IMR-90 (cell line): ENCODE results near the gene BTG4. TPM values are rescaled to one million over a fixed set of nuclear protein-coding genes. Genes with fewer than 3 reads are reported as not detected.

ENCODE experiments used
- ATAC-seq: fragments of 200-7000 bp; cut with Tn5 transposase; 2 replicates; pipeline ENCODE4 v1.9.1; 2020; ENCODE audit warnings: low read depth, mild to moderate bottlenecking, moderate library complexity
- Bru-seq: library from RNA; stranded (reverse); fragments of 400-500 nt; gene quantifications from one replicate; lab custom pipeline; 2021; lab: Mats Ljungman, UMichigan
- BruChase-seq, 2 experiments: library from RNA; stranded (reverse); fragments of 400-500 nt; gene quantifications; one replicate each; lab custom pipeline; 2021; lab: Mats Ljungman, UMichigan
- BruUV-seq: library from RNA; stranded (reverse); fragments of 400-500 nt; replicated peaks from 2 replicates; lab custom pipeline; 2021; lab: Mats Ljungman, UMichigan
- CTCF ChIA-PET: fragments of 300-600 bp; formaldehyde crosslinking; extraction: SDS; loops from one replicate; lab custom pipeline; 2021; ENCODE audit warnings: antibody characterized with exemption; lab: Yijun Ruan, JAX
- POLR2A ChIA-PET: fragments of 300-600 bp; sonication (Branson Sonifier 250); formaldehyde crosslinking; loops from one replicate; lab custom pipeline; 2022; ENCODE audit warnings: antibody characterized with exemption; ENCODE audit not compliant: unreplicated experiment; lab: Charles Lee
- DNase-seq: peaks from one replicate; pipeline ENCODE4 v3.0.0; 2013
- H2AFZ ChIP-seq: replicated peaks from 2 replicates; pipeline ENCODE3; 2013; ENCODE audit warnings: low read length, mild to moderate bottlenecking; ENCODE audit not compliant: poor library complexity
- H2AK5ac ChIP-seq: 2 replicates; pipeline ENCODE4 v1.6.1; 2013; ENCODE audit warnings: low read depth, low read length, inconsistent platforms
- H2AK9ac ChIP-seq: replicated peaks from 2 replicates; pipeline ENCODE3; 2013; ENCODE audit warnings: mild to moderate bottlenecking, low read depth, low read length, moderate library complexity; ENCODE audit not compliant: poor library complexity
- H2BK120ac ChIP-seq: 2 replicates; pipeline ENCODE4 v1.6.1; 2013; ENCODE audit warnings: low read depth, low read length, inconsistent platforms
- H2BK15ac ChIP-seq: 3 replicates; pipeline ENCODE4 v1.6.1; 2013; ENCODE audit warnings: low read depth, low read length, inconsistent platforms
- H2BK20ac ChIP-seq: 2 replicates; pipeline ENCODE4 v1.6.1; 2013; ENCODE audit warnings: low read depth, mild to moderate bottlenecking, inconsistent platforms, low read length, moderate library complexity
- H2BK5ac ChIP-seq: 2 replicates; pipeline ENCODE4 v1.6.1; 2013; ENCODE audit warnings: mild to moderate bottlenecking, low read depth, low read length, inconsistent platforms; ENCODE audit not compliant: poor library complexity, severe bottlenecking
- H3K14ac ChIP-seq: replicated peaks from 2 replicates; pipeline ENCODE4 v1.6.1; 2013; ENCODE audit warnings: low read depth, low read length, inconsistent platforms
- H3K18ac ChIP-seq: 2 replicates; pipeline ENCODE4 v1.6.1; 2013; ENCODE audit warnings: low read depth, low read length, control low read depth
- H3K23ac ChIP-seq: 2 replicates; pipeline ENCODE4 v1.6.1; 2013; ENCODE audit warnings: low read depth, low read length, inconsistent platforms
- H3K27ac ChIP-seq: 2 replicates; pipeline ENCODE4 v1.5.1; 2013; ENCODE audit warnings: mild to moderate bottlenecking, control low read depth, low read length; ENCODE audit not compliant: insufficient read depth
- H3K27me3 ChIP-seq: 2 replicates; pipeline ENCODE4 v1.6.1; 2013; ENCODE audit warnings: low read length; ENCODE audit not compliant: control insufficient read depth, insufficient read depth
- H3K36me3 ChIP-seq: 2 replicates; pipeline ENCODE4 v1.6.1; 2013; ENCODE audit warnings: low read length, mixed read lengths; ENCODE audit not compliant: control insufficient read depth, insufficient read depth
- H3K4ac ChIP-seq: 2 replicates; pipeline ENCODE4 v1.6.1; 2013; ENCODE audit warnings: low read depth, low read length, inconsistent platforms
- H3K4me1 ChIP-seq: 2 replicates; pipeline ENCODE4 v1.6.1; 2013; ENCODE audit warnings: low read length, mixed read lengths; ENCODE audit not compliant: control insufficient read depth, insufficient read depth
- H3K4me2 ChIP-seq: 2 replicates; pipeline ENCODE4 v1.6.1; 2013; ENCODE audit warnings: low read depth, mild to moderate bottlenecking, control low read depth, low read length, moderate library complexity
- H3K4me3 ChIP-seq: 2 replicates; pipeline ENCODE4 v1.5.1; 2013; ENCODE audit warnings: low read depth, mild to moderate bottlenecking, control low read depth, low read length, moderate library complexity; ENCODE audit not compliant: insufficient read depth
- H3K56ac ChIP-seq: 2 replicates; pipeline ENCODE4 v1.6.1; 2013; ENCODE audit warnings: low read length, inconsistent platforms; ENCODE audit not compliant: insufficient read depth; ENCODE audit errors: extremely low read depth
- H3K79me1 ChIP-seq, 2 experiments: 2 replicates each; pipeline ENCODE4 v1.6.1; 2013; ENCODE audit warnings: low read length in 2 of 2, inconsistent platforms in 1 of 2, low read depth in 1 of 2
- H3K9ac ChIP-seq: 2 replicates; pipeline ENCODE4 v1.6.1; 2013; ENCODE audit warnings: low read depth, low read length, control low read depth
- H3K9me1 ChIP-seq: 2 replicates; pipeline ENCODE4 v1.6.1; 2013; ENCODE audit warnings: low read length, inconsistent platforms; ENCODE audit not compliant: insufficient read depth
- H3K9me3 ChIP-seq: 2 replicates; pipeline ENCODE4 v1.6.1; 2013; ENCODE audit warnings: low read length; ENCODE audit not compliant: control insufficient read depth, insufficient read depth
- H4K20me1 ChIP-seq: 2 replicates; pipeline ENCODE4 v1.6.1; 2013; ENCODE audit warnings: low read length, inconsistent platforms; ENCODE audit not compliant: insufficient read depth
- H4K5ac ChIP-seq: 2 replicates; pipeline ENCODE4 v1.6.1; 2013; ENCODE audit warnings: mild to moderate bottlenecking, low read depth, low read length, control low read depth
- H4K8ac ChIP-seq, 2 experiments: 2 replicates each; pipeline ENCODE4 v1.6.1; 2013; ENCODE audit warnings: low read depth in 2 of 2, low read length in 2 of 2, control low read depth in 1 of 2, inconsistent platforms in 1 of 2
- H4K91ac ChIP-seq: 2 replicates; pipeline ENCODE4 v1.6.1; 2013; ENCODE audit warnings: low read depth, low read length, inconsistent platforms; ENCODE audit not compliant: insufficient read depth
- BHLHE40 ChIP-seq: fragments of 150-350 bp; IDR thresholded peaks from 2 replicates; pipeline ENCODE4 v1.6.1; 2016; ENCODE audit warnings: mild to moderate bottlenecking, low read depth, low read length
- CEBPB ChIP-seq: IDR thresholded peaks from 2 replicates; pipeline ENCODE4 v1.6.1; 2012; ENCODE audit warnings: low read depth, low read length, improper control_type of control experiment
- CHD1 ChIP-seq: IDR thresholded peaks from 2 replicates; pipeline ENCODE4 v1.6.1; 2012; ENCODE audit warnings: low read depth, low read length, improper control_type of control experiment
- CTCF ChIP-seq: conservative IDR thresholded peaks from 2 replicates; pipeline ENCODE4 v1.5.1; 2012; ENCODE audit warnings: mild to moderate bottlenecking, low read depth, low read length, improper control_type of control experiment
- FOS ChIP-seq: fragments of 150-350 bp; IDR thresholded peaks from 2 replicates; pipeline ENCODE4 v1.6.1; 2016; ENCODE audit warnings: low read depth, low read length
- MAFK ChIP-seq: IDR thresholded peaks from 2 replicates; pipeline ENCODE4 v1.6.1; 2012; ENCODE audit warnings: low read depth, low read length, improper control_type of control experiment
- MAZ ChIP-seq: IDR thresholded peaks from 2 replicates; pipeline ENCODE4 v1.6.1; 2012; ENCODE audit warnings: low read depth, mild to moderate bottlenecking, low read length, improper control_type of control experiment, moderate library complexity, borderline replicate concordance
- MXI1 ChIP-seq: IDR thresholded peaks from 2 replicates; pipeline ENCODE4 v1.6.1; 2012; ENCODE audit warnings: low read depth, mild to moderate bottlenecking, low read length, moderate library complexity, borderline replicate concordance
- POLR2A ChIP-seq: IDR thresholded peaks from 2 replicates; pipeline ENCODE4 v1.6.1; 2012; ENCODE audit warnings: mild to moderate bottlenecking, low read depth, low read length
- RFX5 ChIP-seq: IDR thresholded peaks from 2 replicates; pipeline ENCODE4 v1.8.0; 2012; ENCODE audit warnings: low read depth, mild to moderate bottlenecking, low read length, moderate library complexity
- SMC3 ChIP-seq: fragments of 150-350 bp; IDR thresholded peaks from 2 replicates; pipeline ENCODE4 v1.6.1; 2016; ENCODE audit warnings: low read depth, mild to moderate bottlenecking, antibody characterized with exemption, low read length, moderate library complexity
- USF2 ChIP-seq: fragments of 150-350 bp; IDR thresholded peaks from 2 replicates; pipeline ENCODE4 v1.6.1; 2017; ENCODE audit warnings: mild to moderate bottlenecking, antibody characterized with exemption, low read length, low read depth
- WGBS, 2 experiments: methylation state at CpG; one replicate each; pipeline versions ENCODE4 v1.1.5 to v1.1.7; 2013; ENCODE audit warnings: missing lambda C conversion rate in 2 of 2; ENCODE audit not compliant: insufficient read length in 1 of 2; ENCODE audit errors: extremely low coverage in 2 of 2; 5-methylcytosine and 5-hydroxymethylcytosine counted together
- dilution Hi-C: fragments of 300-500 bp; cut with HindIII; formaldehyde crosslinking; loops from one replicate; pipeline ENCODE4 v1.14.3; 2018; ENCODE audit warnings: low sequenced_read_pairs; ENCODE audit not compliant: unreplicated experiment
- in situ Hi-C: fragments of 300-500 bp; cut with MboI; formaldehyde crosslinking; loops from 3 replicates; pipeline ENCODE4 v1.14.3; 2019; ENCODE audit warnings: low sequenced_read_pairs, inconsistent platforms, mixed read lengths
- intact Hi-C: fragments of 100-400 bp; cut with micrococcal nuclease; formaldehyde crosslinking; loops from 2 replicates; pipeline ENCODE4 v1.10.0; 2022
- long read RNA-seq: library from polyadenylated mRNA; unstranded; transcript quantifications from one replicate; pipeline ENCODE4 v2.0.0, GENCODE V29; 2021; ENCODE audit not compliant: unreplicated experiment
- polyA plus RNA-seq, 3 experiments: library from polyadenylated mRNA; depleted of rRNA; stranded (reverse); fragments of >200 nt; gene quantifications; 2 replicates each; pipeline ENCODE4 v1.2.3, GENCODE V29; 2012; ENCODE audit warnings: low replicate concordance in 1 of 3
- total RNA-seq: library from RNA; depleted of rRNA; stranded (reverse); fragments of >200 nt; gene quantifications from 2 replicates; pipeline ENCODE4 v1.2.3, GENCODE V29; 2012; rRNA removed

BTG4 gene
- total RNA-seq (not detected in 2 replicates), polyA plus RNA-seq (2012; rRNA removed) (not detected in 2 replicates), Bru-seq, nascent RNA (percentile 7 among the genes with signal in this experiment), BruChase-seq, experiment 1, labeled RNA remaining after a 6-hour chase (percentile 5 among the genes with signal in this experiment), BruChase-seq, experiment 2, labeled RNA remaining after a 2-hour chase (percentile 12 among the genes with signal in this experiment)
- polyA plus RNA-seq (2012; cell fraction: cytosol; rRNA removed): not detected in 2 replicates
- polyA plus RNA-seq (2012; cell fraction: nucleus; rRNA removed; ENCODE audit: low replicate concordance): not detected in 2 replicates
- long read RNA-seq: 0 reads

- dilution Hi-C loops: no loop called here
- Histone ChIP-seq H3K4me3 (peak within 1 kb of the TSS; percentile 16; the same call in 1 of the 2 replicates), H2BK20ac (0 out of 2 replicates have a peak within 1 kb of the TSS, but pooled peaks have one; percentile 5), H2AFZ (peak within 1 kb of the TSS; percentile 90), H3K18ac (peak within 1 kb of the TSS; percentile 37), H3K4me1 (no peaks in the 10 kb centered on the region), H3K4me2 (peak within 1 kb of the TSS; percentile 60), H3K9ac (peak within 1 kb of the TSS; percentile 33; the same call in 1 of the 2 replicates), H3K9me3 (no peaks in the 10 kb centered on the region), H3K9me1 (no peaks in the 10 kb centered on the region), H4K20me1 (no peaks in the 10 kb centered on the region), H3K27ac (no peak within 1 kb of the TSS; the same call in 1 of the 2 replicates), H3K27me3 (peaks cover 4% of the 10 kb centered on the region), H2BK15ac (no peak within 1 kb of the TSS; the same call in 2 of the 3 replicates), H3K56ac (no peak within 1 kb of the TSS), H2BK5ac (no peak within 1 kb of the TSS), H4K91ac (peak within 1 kb of the TSS; percentile 59), H3K4ac (peak within 1 kb of the TSS; percentile 67), H3K23ac (peak within 1 kb of the TSS; percentile 60), H3K14ac (peak within 1 kb of the TSS; percentile 59; the same call in 1 of the 2 replicates), H2AK9ac (peak within 1 kb of the TSS; percentile 88), H3K79me1 (no peaks in the 10 kb centered on the region), H2AK5ac (no peak within 1 kb of the TSS), H2BK120ac (peak within 1 kb of the TSS; percentile 73), H4K8ac (peak within 1 kb of the TSS; percentile 33 to 77; a peak in 2 of 4 replicates), H4K5ac (peak within 1 kb of the TSS; percentile 20), H3K36me3 (no peaks in the 10 kb centered on the region)
- in situ Hi-C loops: no loop called here
- peak; percentile 40 for ATAC-seq
- no TSS peak for BruUV-seq
- intact Hi-C loops: no loop called here
- CTCF ChIA-PET: interaction anchor here (1.0 kb wide), 1 partner anchor 11 kb away, joined by 3 read pairs; no protein-coding TSS in a partner anchor
- DNase-seq: no peak
- 6% methylated on average over 7 of the region's 90 CpGs; no CpG with 5 or more reads in 1 of the 2 experiments for WGBS, 2 experiments
- POLR2A ChIA-PET: interaction anchor here (0.5 to 0.6 kb wide), 2 partner anchors 9 to 516 kb away, joined by 3 to 6 read pairs; no protein-coding TSS in a partner anchor
- no peak for TF ChIP-seq RFX5
- no peak for TF ChIP-seq MXI1
- no peak for TF ChIP-seq POLR2A
- no peak for TF ChIP-seq BHLHE40
- TF ChIP-seq FOS: no peak
- TF ChIP-seq CTCF: no peak
- no peak for TF ChIP-seq CEBPB
- no peak for TF ChIP-seq SMC3
- no peak for TF ChIP-seq MAZ
- TF ChIP-seq USF2: no peak
- no peak for TF ChIP-seq MAFK
- TF ChIP-seq CHD1: no peak
These were observed at the start of gene BTG4 for GRCh38 chr11:111512296-111513239. Gene BTG4, minus strand, starts transcription at chr11:111512386. Its CDS starts 13,610 bp downstream, at chr11:111498776.
